Superior temporal gyrus (tissue), 1 donor: ENCODE data around the gene SGSH.

Experiments used
- DNase-seq: peaks from one replicate; pipeline ENCODE4 v3.0.0-alpha.2; 2016; ENCODE audit errors: extremely low spot score

SGSH gene

DNA sequence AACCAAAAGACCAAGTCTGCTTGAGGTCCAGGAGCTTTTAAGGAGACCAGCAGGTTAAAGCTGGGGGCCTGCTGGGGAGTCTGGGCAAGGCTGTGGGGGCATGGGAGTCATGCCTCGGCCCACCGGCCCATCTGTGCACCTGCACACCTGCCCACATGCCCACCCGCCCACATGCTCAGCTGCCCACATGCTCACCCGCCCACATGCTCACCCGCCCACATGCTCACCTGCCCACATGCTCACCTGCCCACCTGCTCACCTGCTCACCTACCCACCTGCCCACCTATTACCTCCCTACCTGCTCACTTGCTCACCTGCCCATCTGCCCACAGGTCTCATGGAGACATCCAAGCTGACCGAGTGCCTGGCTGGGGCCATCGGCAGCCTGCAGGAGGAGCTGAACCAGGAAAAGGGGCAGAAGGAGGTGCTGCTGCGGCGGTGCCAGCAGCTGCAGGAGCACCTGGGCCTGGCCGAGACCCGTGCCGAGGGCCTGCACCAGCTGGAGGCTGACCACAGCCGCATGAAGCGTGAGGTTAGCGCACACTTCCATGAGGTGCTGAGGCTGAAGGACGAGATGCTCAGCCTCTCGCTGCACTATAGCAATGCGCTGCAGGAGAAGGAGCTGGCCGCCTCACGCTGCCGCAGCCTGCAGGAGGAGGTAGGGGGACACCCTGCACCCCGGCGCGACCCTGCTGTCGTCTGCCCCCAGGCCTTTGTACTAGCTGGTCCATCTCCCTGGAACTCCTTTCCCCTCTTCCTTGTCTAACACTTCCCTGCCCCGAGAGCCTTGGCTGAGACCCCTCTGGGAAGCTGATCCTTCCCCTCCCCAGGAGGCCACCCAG lies 36.3 kb downstream of the SGSH start:
- DNase-seq = no peak

DNA sequence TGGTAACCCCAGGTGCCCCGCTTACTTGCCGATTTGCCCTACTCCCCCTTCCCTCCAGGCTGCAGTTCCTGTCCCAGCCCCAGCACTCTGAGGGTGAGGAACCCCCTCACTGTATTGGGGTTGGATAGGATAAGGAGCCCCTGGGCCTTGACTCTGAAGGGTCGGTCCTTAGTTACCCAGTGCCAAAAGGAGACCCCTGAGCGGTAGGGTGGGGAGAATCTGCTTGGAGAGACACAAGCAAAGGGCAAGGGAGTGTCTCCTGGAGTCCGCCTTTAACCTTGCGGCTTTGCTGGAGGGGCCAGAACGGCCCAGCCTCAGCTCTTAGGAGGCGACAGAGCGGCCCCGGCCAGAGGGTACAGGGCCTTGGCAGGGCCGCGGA lies 37.3 kb downstream of the SGSH start:
- no peak for DNase-seq

DNA sequence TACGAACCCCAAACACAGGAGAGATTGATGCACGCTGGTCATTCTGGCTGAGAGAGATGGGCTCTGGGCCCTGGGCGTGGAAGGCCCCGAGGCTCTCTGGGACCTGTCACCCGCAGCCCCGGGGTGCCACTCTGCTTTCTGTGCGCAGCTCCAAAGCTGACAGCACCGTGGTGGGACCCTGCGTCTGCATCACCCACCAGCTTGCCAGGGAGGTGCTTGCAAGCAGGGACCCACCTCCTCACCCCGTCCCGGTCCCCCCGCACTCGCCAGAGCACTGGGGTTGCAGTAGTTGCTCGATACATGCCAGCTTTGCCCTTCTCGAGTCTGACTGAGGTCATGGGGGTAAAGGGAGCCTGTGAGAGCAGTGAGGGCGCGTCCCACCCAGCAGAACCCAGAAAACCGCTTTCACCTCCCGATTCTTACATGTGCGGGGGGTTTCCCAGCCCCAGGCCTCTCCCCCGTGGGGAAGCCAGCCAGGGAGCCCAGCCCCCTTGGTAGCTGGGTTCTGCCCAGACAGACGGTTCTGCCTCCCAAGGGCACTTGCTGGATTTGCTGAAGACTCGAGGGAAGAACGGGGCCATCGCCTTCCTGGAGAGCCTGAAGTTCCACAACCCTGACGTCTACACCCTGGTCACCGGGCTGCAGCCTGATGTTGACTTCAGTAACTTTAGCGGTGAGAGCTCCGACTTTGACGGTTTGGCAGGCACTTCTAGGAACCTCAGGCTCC lies 37.9 kb downstream of the SGSH start:
- no peak for DNase-seq

DNA sequence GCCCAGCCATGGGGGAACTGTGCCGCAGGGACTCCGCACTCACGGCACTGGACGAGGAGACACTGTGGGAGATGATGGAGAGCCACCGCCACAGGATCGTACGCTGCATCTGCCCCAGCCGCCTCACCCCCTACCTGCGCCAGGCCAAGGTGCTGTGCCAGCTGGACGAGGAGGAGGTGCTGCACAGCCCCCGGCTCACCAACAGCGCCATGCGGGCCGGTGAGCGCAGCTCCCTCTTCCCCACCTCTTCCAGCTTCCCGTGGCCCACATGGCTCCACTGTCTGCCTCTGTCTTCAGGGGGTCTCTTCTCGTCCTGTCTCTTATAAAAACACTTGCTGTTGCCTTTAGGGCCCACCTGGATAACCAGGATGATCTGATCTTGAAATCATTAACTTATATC lies 38.7 kb downstream of the SGSH start:
- no peak for DNase-seq

DNA sequence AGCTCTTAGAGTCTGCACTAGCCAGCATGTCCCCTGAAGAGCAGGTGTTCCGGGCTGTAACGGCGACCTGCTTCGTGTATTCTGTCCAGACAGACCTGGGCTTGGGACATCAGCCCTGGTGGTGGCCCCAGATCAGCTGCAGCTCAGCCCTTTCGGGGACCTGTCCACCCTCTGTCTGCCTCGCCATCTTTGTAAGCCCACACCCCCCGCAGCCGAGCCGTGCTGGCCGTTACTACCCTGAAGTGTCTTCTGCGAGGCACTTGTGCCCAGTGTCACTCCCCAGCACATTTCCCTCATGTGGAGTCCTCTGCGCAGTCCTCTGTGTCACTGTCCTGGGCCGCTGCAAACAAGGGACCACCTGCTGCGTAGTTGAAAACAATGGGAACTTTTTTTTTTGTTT lies 39.9 kb downstream of the SGSH start:
- DNase-seq = no peak

DNA sequence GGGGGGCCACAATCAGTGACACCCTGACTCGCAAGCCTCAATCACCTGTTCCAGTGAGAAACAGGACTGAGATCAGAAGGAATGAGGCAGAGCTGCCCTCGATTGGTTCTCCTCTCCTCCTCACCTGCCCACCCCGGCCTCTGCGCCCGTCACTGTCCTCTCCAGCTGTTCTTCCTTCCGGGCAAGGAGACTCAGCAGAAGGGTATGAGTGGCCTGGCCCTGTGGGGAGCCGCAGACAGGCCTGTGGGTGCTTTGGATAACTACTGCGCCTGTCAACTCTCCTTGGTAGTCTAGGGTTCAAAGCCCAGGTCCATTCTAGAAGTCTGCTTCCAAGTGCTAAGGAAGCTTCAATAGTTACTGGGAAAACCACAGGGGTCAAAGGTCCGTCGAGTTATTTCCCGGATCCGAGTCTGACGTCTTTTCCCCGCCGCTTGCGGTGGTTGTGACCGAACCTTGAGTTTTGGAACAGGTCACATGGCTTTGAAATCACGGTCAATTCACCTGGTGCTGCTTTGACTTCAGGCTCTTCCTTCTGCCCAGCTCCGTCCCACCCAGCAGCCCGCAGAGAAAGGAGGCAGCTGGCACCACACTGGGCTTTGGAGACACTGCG lies 42.0 kb downstream of the SGSH start:
- DNase-seq = no peak

DNA sequence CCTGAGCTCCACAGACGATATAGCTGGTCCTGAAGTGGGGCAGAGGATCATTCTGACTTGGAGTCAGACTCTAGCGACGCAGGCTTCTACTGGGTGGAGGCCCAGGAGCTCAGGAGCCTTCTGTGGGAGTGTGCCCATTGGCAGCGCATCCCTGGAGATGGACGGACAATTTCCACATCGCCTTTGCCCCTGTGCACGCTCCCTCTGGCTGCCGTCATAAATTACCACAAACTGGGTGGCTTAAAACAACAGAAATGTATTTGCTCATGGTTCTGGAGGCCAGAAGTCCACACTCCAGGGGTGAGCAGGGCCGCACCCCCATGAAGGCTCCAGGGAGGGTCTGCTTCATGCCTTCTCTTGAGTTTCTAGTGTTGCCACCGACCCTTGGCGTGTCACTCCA lies 43.4 kb downstream of the SGSH start:
- no peak for DNase-seq

DNA sequence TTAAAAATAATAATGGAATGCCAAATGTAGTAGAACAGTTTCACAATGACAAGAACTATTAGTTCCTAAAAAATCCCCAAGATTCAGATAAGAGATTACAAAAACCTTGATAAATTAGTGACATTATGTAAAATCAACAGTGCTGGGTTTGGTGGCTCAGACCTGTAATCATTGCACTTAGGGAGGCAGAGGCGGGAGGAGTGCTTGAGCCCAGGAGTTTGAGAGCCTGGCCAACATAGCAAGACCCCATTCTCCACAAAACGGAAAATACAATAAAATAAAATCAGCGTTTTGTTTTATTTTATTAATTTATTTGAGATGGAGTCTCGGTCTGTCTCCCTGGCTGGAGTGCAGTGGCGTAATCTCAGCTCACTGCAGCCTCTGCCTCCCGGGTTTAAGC lies 46.2 kb downstream of the SGSH start:
- no peak for DNase-seq

DNA sequence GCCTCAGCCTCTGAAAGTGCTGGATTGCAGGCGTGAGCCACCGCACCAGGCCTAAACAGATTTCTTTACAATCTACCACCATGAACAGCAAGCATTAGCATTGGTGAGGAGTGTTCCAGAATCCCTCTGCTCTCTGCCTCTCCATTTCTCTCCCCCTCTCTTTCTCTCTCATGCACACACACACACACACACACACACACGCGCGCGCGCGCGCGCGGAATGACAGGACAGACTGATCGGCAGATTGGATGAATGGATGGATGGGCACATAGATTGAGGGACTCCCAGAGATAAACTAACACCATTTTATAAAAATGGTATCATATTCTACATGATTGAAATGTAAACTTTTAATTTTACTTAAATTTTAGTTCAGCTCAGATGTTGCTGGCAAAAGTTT lies 47.0 kb downstream of the SGSH start:
- no peak for DNase-seq

DNA sequence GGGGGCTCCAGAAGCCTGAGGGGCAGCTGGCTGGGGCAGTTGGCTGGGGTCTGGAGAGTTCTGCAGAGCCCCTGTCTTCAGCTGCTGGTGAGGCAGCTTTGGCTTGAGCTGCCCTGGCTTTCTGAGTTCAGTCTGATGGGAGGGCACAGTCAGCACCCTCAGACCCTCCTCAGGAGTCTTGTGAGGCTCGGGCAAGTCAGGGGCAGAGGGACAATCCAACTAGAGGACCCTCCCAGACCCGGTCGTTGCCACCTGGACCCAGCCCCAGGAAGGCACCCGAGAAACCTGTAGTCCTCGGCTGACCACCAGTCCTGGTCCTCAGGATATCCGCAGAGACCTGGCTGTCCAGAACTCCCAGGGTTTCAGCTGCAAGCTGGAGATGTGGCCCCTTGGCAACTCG lies 48.5 kb downstream of the SGSH start:
- DNase-seq = no peak

DNA sequence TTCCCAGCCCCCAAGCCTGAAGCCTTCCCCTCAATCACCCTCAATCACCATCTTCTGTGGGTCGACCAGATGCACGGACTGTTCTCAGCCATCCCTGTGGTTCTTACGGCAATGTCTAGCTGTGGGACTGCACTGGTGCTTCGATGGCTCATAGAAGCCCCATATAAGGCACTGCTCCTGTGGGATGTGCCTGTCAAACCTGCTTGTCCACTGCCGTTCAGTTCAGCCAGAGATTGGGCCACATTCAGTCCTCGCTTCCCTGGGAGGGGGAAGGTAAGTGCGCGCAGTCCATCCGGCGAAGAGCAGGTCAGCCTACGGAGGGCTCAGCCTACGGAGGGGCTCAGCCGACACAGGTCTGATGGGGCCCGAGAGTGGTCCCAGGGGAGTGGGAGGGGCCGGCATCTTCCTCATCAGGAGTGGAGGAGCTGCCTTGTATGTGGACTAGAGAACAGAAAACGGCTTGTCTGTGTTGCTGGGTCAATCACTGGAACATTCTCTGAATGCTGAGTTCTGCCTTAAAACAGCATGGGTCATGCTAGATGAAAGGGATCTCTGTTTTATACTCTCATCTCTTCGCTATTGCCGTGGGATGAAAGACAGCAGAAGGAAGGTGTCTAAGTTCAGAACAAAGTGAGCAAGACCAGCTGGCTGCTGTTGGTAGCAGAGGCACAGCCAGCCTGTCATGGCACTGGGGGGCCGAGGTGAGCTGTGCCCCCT lies 50.2 kb downstream of the SGSH start, which contains the start of gene CARD14:
Gene CARD14 (plus strand): TSS at position 247 of the 717 bp plus-strand sequence. CDS start 11,409 bp downstream, outside the sequence.
- DNase-seq = no peak

DNA sequence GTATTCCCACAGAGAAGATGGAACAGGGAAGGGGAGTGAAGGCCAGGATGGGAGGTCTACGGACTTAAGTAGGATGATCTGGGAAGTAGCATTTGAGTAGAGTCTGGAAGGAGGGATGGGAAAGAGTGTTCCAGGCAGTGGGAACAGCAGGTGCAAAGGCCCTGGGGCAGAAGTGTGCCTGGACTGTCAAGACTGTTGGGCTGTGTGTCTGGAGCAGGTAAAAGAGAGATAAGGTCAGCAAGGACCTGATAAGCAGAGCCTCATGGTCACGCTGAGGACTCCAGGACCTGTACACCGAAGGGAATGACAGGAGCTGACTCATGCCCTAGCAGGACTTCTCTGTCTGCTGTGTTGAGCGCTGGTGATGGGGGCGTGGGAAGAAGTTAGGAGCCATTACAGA lies 51.0 kb downstream of the SGSH start:
- DNase-seq = no peak

DNA sequence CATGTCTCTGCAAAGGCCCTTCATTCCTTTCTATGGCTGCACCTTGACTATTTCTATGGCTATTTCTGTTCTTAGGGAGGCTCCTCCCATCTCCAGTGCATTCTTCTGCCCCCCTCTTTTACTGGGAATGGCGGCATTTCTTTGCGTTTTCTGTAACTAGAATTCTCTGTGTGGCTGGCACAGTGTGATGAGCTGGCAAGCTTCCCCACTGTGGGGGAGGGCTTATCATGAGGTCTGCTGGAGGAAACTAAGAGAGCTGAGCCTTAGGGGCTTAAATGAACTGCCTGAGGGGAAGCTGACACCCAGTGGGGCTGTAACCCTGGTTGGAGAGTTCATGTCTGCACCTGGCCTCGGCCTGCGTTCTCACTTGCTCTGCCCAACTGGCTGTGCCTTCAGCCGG lies 51.8 kb downstream of the SGSH start:
- no peak for DNase-seq

DNA sequence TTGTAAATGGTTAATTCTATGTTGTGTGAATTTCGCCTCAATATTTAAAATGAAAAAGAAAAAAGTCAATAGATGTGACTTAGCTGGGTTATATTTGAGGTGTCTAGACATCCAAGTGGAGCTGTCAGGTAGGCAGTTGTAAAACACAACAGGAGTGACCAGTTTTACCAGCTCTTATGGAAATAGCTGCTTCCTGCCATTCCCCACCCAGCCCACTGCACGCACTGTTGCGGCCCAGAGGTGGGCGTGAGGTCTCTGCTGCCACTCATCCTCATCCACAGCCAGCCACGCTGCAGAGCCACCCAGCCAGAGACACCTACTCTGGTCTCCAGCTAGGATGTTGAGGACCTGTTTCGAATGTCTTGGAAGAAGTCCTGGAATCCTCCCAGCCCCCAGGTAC lies 53.7 kb downstream of the SGSH start:
- DNase-seq = no peak

DNA sequence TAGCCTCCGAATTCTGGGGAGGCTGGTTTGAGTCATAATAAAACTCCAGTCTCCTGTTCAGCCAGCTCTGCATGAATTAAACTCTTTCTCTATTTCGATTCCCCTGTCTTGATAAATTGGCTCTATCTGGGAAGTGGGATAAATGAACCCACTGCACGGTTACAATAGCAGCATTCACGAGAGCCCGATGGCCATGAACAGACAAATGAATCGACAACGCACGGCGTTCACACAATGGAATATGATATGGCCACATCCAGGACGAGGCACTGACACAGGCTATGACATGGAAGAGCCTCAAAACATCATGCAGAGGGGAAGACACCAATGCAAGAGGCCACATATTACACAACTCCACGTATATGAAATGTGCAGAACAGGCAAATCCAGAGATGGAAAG lies 55.9 kb downstream of the SGSH start:
- peak; percentile 32 for DNase-seq

DNA sequence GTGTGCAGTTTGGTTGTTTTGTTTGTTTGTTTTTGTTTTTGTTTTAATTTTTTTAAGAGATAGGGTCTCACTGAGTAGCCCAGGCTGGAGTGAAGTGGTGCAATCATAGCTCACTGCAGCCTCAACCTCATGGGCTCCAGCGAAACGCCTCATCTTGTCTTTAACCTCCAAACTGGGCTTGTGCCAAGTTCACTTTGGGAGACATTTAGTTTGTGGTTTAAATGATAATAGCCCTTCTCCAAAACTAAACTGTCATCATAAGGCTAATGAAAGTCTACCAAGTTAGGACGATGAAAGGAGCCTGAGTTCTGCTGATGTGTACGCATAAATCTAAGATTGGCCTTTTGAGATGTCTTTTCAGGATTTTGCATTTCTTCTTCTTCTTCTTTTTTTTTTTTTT lies 56.8 kb downstream of the SGSH start:
- no peak for DNase-seq

DNA sequence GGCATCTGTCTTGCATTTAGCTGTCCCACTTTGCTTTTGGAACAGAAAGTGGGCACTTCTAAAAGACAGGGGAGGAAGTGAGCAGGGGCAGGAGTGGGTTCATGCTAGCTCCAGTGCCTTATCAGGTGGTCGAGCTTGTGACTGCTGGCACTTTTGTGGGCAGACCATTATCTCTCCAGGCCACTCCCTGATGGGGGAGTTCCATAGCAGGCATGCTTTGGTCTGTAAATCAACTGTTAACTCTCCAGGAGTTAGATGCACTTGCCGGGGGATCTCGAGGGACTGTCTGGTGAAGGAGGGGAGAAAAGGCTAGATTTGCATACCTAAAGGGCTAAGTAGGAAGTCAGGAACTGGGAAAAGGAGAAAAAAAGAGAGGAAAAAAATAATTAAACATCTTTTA lies 59.6 kb downstream of the SGSH start:
- DNase-seq = no peak
